Testis (tissue), 3 donors: Measurements from ENCODE around the gene SPIRE2. TPM values are rescaled to one million over a fixed set of nuclear protein-coding genes. Genes with fewer than 3 reads are reported as not detected.
"Not testable (repeated sequence)": the region's sequence is repeated elsewhere in the genome, so short reads cannot be mapped to it uniquely, and the experiment has no call there.

Experiments used
- DNase-seq: peaks from one replicate; pipeline ENCODE4 v3.0.0-alpha.2; 2019
- H3K27ac ChIP-seq, 2 donors: fragments of 200-600 bp; sonication (generic); one replicate each; pipeline ENCODE4 v1.5.1; 2019
- H3K27me3 ChIP-seq: fragments of 200-600 bp; sonication (generic); one replicate; pipeline ENCODE4 v1.5.1; 2019
- H3K36me3 ChIP-seq: fragments of 200-600 bp; sonication (generic); one replicate; pipeline ENCODE4 v1.5.1; 2017; ENCODE audit warnings: low read depth; ENCODE audit errors: missing control alignments
- H3K4me1 ChIP-seq: fragments of 200-600 bp; sonication (generic); one replicate; pipeline ENCODE4 v1.5.1; 2019
- H3K4me3 ChIP-seq, 2 donors: fragments of 200-600 bp; sonication (generic); one replicate each; pipeline ENCODE4 v1.5.1; 2017 to 2019
- H3K9me3 ChIP-seq: fragments of 200-600 bp; sonication (generic); one replicate; pipeline ENCODE4 v1.5.1; 2017
- POLR2A ChIP-seq: fragments of 450-650 bp; IDR thresholded peaks from one replicate; pipeline ENCODE4 v1.6.1; 2017; ENCODE audit warnings: antibody characterized with exemption, mild to moderate bottlenecking, moderate library complexity
- WGBS, 2 donors: methylation state at CpG; one replicate each; pipeline ENCODE4 v1.1.5; 2018; 5-methylcytosine and 5-hydroxymethylcytosine counted together
- intact Hi-C: fragments of 100-400 bp; cut with DNase I; formaldehyde crosslinking; loops from one replicate; pipeline ENCODE4 v1.15.1; 2023; ENCODE audit warnings: low total_unique reads
- polyA plus RNA-seq: library from polyadenylated mRNA; stranded (reverse); fragments of 350-450 nt; fragmentation: Illumina TruSeq; extraction: RNeasy Lipid Tissue Mini Kit (QIAGEN cat#74804); gene quantifications from one replicate; pipeline ENCODE4 v1.2.3, GENCODE V29; 2014; ENCODE audit warnings: low read depth, low replicate concordance; ENCODE audit not compliant: insufficient read depth
- total RNA-seq, 2 donors: library from RNA; depleted of rRNA; stranded (reverse); fragments of >200 nt; gene quantifications; one replicate each; pipeline ENCODE4 v1.2.3, GENCODE V29; 2016
- TF ChIP-seq, protein P1 (sequence below), 3 experiments: fragments of 450-650 bp in 2 of 3; fragments of 200-600 bp in 1 of 3; sonication (generic) in 1 of 3; IDR thresholded peaks; one replicate each; pipeline ENCODE4 v1.5.1; 2016 to 2019; ENCODE audit warnings: antibody characterized with exemption in 3 of 3, mild to moderate bottlenecking in 2 of 3, moderate library complexity in 1 of 3

The SPIRE2 gene
- total and polyA plus RNA-seq, 3 donors from 2014 or later = 11.5 to 31.3 (median 20.9) TPM

- Histone ChIP-seq H3K4me3 (no peak overlapping the region), H3K9me3 (no peaks in the 10 kb centered on the region), H3K36me3 (no peaks in the 10 kb centered on the region), H3K4me1 (peaks cover 13% of the 10 kb centered on the region), H3K27ac (no peak overlapping the region), H3K27me3 (no peaks in the 10 kb centered on the region)
- no peak for DNase-seq
- WGBS, 2 donors = 95 to 96% methylated on average over 23 of the region's 23 CpGs
- TF ChIP-seq, protein P1, sequence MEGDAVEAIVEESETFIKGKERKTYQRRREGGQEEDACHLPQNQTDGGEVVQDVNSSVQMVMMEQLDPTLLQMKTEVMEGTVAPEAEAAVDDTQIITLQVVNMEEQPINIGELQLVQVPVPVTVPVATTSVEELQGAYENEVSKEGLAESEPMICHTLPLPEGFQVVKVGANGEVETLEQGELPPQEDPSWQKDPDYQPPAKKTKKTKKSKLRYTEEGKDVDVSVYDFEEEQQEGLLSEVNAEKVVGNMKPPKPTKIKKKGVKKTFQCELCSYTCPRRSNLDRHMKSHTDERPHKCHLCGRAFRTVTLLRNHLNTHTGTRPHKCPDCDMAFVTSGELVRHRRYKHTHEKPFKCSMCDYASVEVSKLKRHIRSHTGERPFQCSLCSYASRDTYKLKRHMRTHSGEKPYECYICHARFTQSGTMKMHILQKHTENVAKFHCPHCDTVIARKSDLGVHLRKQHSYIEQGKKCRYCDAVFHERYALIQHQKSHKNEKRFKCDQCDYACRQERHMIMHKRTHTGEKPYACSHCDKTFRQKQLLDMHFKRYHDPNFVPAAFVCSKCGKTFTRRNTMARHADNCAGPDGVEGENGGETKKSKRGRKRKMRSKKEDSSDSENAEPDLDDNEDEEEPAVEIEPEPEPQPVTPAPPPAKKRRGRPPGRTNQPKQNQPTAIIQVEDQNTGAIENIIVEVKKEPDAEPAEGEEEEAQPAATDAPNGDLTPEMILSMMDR (IDR thresholded peaks at IDR 0.05) = no peak
- no peak for TF ChIP-seq POLR2A
- intact Hi-C loops = no loop called here
Measured at GRCh38 chr16:89821438-89822187, 6.7 kb upstream of the SPIRE2 start.

DNA sequence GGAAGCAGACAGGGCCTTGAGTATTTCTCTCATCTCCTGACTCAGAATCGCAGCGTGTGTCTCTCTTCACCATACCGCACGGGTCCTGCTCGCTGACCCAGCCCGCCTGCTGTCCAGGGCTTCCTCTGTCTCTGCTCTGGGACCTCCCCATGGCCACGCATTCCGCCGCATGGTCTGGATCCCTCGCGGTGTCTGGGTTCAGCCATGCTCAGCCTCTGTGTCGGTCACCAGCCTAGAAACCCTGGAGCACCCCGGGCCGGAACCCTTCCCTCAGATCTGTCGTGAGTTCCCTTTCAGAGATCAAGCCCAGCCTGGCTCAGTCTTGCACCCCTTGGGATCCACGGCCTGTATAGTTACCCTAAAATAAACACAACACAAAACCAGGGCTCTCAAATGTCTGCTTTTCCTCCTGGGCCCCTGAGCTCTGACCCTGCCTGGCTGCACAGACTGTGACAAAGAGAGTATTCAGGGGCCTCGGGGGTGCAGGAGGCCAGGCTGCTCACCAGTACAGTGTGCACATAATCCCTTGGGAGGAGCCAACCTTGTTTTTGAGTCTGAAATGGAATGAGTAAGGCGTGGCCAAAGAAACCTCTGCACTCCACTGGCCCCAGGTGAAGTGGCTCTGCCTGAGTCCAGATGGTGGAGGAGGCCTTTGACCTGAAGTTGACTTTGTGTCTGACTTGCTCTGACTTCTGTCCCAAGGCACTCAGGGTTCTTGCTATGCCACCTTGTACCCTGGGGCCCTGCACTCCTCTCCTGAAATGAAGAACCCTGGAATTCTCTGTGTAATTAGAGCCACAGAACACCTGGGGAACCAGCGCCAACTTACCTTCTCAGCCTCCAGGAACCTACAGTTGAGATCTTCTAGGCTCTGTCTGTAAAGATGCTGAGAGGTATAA lies 5.8 kb upstream of the SPIRE2 start:
- 84 to 89% methylated on average over 17 to 19 of the region's 19 CpGs for WGBS, 2 donors
- no peak overlapping the region for H3K27ac ChIP-seq
- no peaks in the 10 kb centered on the region for H3K9me3 ChIP-seq
- intact Hi-C loops = no loop called here
- peaks cover 14% of the 10 kb centered on the region for H3K4me1 ChIP-seq
- TF ChIP-seq, protein P1 (IDR thresholded peaks at IDR 0.05) = no peak
- TF ChIP-seq POLR2A = no peak
- H3K36me3 ChIP-seq = no peaks in the 10 kb centered on the region
- no peak for DNase-seq
- H3K27me3 ChIP-seq = no peaks in the 10 kb centered on the region
- no peak overlapping the region for H3K4me3 ChIP-seq

DNA sequence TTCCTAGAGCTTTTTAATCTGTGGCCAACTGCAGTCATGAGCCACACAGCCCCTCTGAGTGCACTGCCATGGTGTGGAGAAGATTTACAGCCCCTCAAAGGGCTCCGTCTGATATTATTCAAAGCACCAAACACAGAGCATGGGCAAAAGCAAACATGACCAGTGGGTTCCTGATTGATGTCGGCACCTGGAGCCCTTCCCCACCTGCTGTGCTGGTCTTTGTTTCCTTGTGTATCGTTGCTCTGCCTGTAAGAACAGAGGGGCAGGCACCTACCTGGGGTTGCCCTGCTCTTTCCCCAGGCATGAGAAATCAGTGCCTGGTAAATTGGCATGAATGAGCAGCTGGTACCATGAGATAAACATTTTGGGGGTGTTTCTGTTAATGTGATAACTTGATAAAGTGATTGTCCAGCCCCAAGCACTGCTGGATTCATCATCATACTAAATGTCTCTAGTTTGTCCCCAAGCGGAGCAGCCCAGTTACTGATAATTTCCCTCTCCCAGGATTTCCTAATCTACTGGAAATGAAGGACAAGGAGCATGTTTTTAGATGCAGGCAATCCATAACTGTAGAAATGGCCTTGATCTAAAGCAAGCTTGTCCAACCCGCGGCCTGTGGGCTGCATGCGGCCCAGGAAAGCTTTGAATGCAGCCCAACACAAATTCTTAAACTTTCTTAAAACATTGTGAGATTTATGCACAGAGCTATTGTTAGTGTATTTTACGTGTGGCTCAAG lies 5.0 kb upstream of the SPIRE2 start:
- H3K27me3 ChIP-seq = no peaks in the 10 kb centered on the region
- H3K36me3 ChIP-seq = no peaks in the 10 kb centered on the region
- H3K4me1 ChIP-seq = peaks cover 20% of the 10 kb centered on the region
- DNase-seq = no peak
- H3K27ac ChIP-seq = no peak overlapping the region
- no peak overlapping the region for H3K4me3 ChIP-seq
- 62 to 72% methylated on average over 8 of the region's 8 CpGs for WGBS, 2 donors
- H3K9me3 ChIP-seq = no peaks in the 10 kb centered on the region
- TF ChIP-seq POLR2A = no peak
- TF ChIP-seq, protein P1 (IDR thresholded peaks at IDR 0.05) = no peak
- intact Hi-C loops = no loop called here

DNA sequence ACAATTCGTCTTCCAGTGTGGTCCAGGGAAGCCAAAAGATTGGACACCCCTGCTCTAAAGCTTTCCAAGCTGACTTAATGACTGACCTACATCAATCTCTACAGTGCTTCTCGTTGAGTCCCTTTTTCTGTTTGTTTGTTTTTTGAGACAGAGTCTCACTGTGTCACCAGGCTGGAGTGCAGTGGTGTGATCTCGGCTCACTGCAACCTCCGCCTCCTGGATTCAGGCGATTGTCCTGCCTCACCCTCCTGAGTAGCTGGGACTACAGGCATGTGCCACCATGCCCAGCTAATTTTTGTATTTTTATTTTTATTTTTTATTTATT lies 4.5 kb upstream of the SPIRE2 start:
- H3K27me3 ChIP-seq, H3K9me3 ChIP-seq, DNase-seq, H3K36me3 ChIP-seq, intact Hi-C loops, H3K27ac ChIP-seq, H3K4me3 ChIP-seq: not testable (repeated sequence)
- 77 to 85% methylated on average over 5 of the region's 5 CpGs for WGBS, 2 donors
- H3K4me1 ChIP-seq = peaks cover 20% of the 10 kb centered on the region
